Measurements from ENCODE around the gene KCNS3. TPM values are rescaled to one million over a fixed set of nuclear protein-coding genes. Genes with fewer than 3 reads are reported as not detected.

The KCNS3 gene
- total and polyA plus RNA-seq, 10 donors, result 0.41 to 2.6 (median 1.0) TPM

GRCh38 chr2:17981936-17982335 lies 103.5 kb downstream of the KCNS3 start:
- no peak for DNase-seq
- Histone ChIP-seq H3K4me3 (no peak overlapping the region), H3K4me1 (no peaks in the 10 kb centered on the region), H3K9me3 (no peaks in the 10 kb centered on the region), H3K36me3 (no peaks in the 10 kb centered on the region), H3K27me3 (replicated peaks in 1 of 7) (no peaks in the 10 kb centered on the region), H3K27ac (no peak overlapping the region)
- TF ChIP-seq POLR2AphosphoS5 (IDR thresholded peaks at IDR 0.05), result no peak
- TF ChIP-seq CTCF (IDR thresholded peaks at IDR 0.05 in 8 of 11, conservative IDR thresholded peaks at IDR 0.05 in 3 of 11), result no peak
- no peak for TF ChIP-seq POLR2A (IDR thresholded peaks at IDR 0.05)
- WGBS, 5 donors, result 72 to 82% (median 78%) methylated on average over 3 of the region's 3 CpGs
- intact Hi-C loops (cut with DNase I; ENCODE audit: low total_unique reads), result no loop called here

Other genes starting within 250 kb of the KCNS3 start
- 10 to 100 TPM; 24.9 to 44.8 (median 32.8) TPM for gene SMC6, start 124.9 kb upstream of the KCNS3 start, total RNA-seq
- 10 to 100 TPM; 17.6 to 24.8 (median 20.1) TPM for gene SMC6, start 124.9 kb upstream of the KCNS3 start, polyA plus RNA-seq
- gene GEN1, start 124.5 kb upstream of the KCNS3 start, total RNA-seq, result 10 to 100 TPM; 13.5 to 22.0 (median 19.5) TPM
- 10 to 100 TPM in 1 of 3 donors, 1 to 10 TPM in 2; 4.3 to 10.7 (median 6.0) TPM for gene GEN1, start 124.5 kb upstream of the KCNS3 start, polyA plus RNA-seq
- gene MSGN1, start 62.2 kb upstream of the KCNS3 start, total RNA-seq, result not detected
- not detected for gene MSGN1, start 62.2 kb upstream of the KCNS3 start, polyA plus RNA-seq